ENCODE measurements around the gene KCNH2. TPM values are rescaled to one million over a fixed set of nuclear protein-coding genes. Genes with fewer than 3 reads are reported as not detected.

KCNH2 gene
- total RNA-seq, 1 donor from 2014 or later = under 0.01 TPM

- H3K4me3 ChIP-seq (ENCODE audit: low read depth, low read length) = no peak overlapping the region
- no peaks in the 10 kb centered on the region for H3K36me3 ChIP-seq (ENCODE audit: control insufficient read depth, insufficient read depth, low read length)
- peaks cover 2% of the 10 kb centered on the region for H3K27me3 ChIP-seq (ENCODE audit: control insufficient read depth, insufficient read depth, low read length)
- no peak for TF ChIP-seq CTCF (IDR thresholded peaks at IDR 0.05; ENCODE audit: insufficient read depth, low read length, severe bottlenecking)
- FAIRE-seq (no peak), DNase-seq (ENCODE audit: low read depth) (no peak)
These were observed 60.2 kb downstream of the KCNH2 start for GRCh38 chr7:150917969-150918368.

GRCh38 chr7:150916670-150917069, 61.5 kb downstream of the KCNH2 start:
- H3K4me3 ChIP-seq (ENCODE audit: low read depth, low read length) = no peak overlapping the region
- no peak for FAIRE-seq
- H3K27me3 ChIP-seq (ENCODE audit: control insufficient read depth, insufficient read depth, low read length) = peaks cover 2% of the 10 kb centered on the region
- no peak for TF ChIP-seq CTCF (IDR thresholded peaks at IDR 0.05; ENCODE audit: insufficient read depth, low read length, severe bottlenecking)
- no peaks in the 10 kb centered on the region for H3K36me3 ChIP-seq (ENCODE audit: control insufficient read depth, insufficient read depth, low read length)
- DNase-seq (ENCODE audit: low read depth) = no peak

- no peak for FAIRE-seq
- no peaks in the 10 kb centered on the region for H3K36me3 ChIP-seq (ENCODE audit: control insufficient read depth, insufficient read depth, low read length)
These were observed 63.2 kb downstream of the KCNH2 start for GRCh38 chr7:150914966-150915365.

GRCh38 chr7:150914196-150914595, 63.9 kb downstream of the KCNH2 start:
- Histone ChIP-seq H3K4me3 (ENCODE audit: low read depth, low read length) (no peak overlapping the region), H3K36me3 (ENCODE audit: control insufficient read depth, insufficient read depth, low read length) (no peaks in the 10 kb centered on the region), H3K27me3 (ENCODE audit: control insufficient read depth, insufficient read depth, low read length) (peaks cover under 1% of the 10 kb centered on the region)
- TF ChIP-seq CTCF (IDR thresholded peaks at IDR 0.05; ENCODE audit: insufficient read depth, low read length, severe bottlenecking) = no peak
- FAIRE-seq (no peak), DNase-seq (ENCODE audit: low read depth) (no peak)

More at GRCh38 chr7:150914966-150915365, 63.2 kb downstream of the KCNH2 start:
- no peak overlapping the region for H3K4me3 ChIP-seq (ENCODE audit: low read depth, low read length)
- DNase-seq (ENCODE audit: low read depth) = no peak
- no peak for TF ChIP-seq CTCF (IDR thresholded peaks at IDR 0.05; ENCODE audit: insufficient read depth, low read length, severe bottlenecking)
- H3K27me3 ChIP-seq (ENCODE audit: control insufficient read depth, insufficient read depth, low read length) = peaks cover 2% of the 10 kb centered on the region

GRCh38 chr7:150912427-150912826, 65.7 kb downstream of the KCNH2 start:
- Histone ChIP-seq H3K4me3 (ENCODE audit: low read depth, low read length) (no peak overlapping the region), H3K36me3 (ENCODE audit: control insufficient read depth, insufficient read depth, low read length) (no peaks in the 10 kb centered on the region), H3K27me3 (ENCODE audit: control insufficient read depth, insufficient read depth, low read length) (no peaks in the 10 kb centered on the region)
- FAIRE-seq = peak; percentile 18
- DNase-seq (ENCODE audit: low read depth) = no peak
- TF ChIP-seq CTCF (IDR thresholded peaks at IDR 0.05; ENCODE audit: insufficient read depth, low read length, severe bottlenecking) = no peak

GRCh38 chr7:150911590-150912267, 66.4 kb downstream of the KCNH2 start:
- H3K36me3 ChIP-seq (ENCODE audit: control insufficient read depth, insufficient read depth, low read length) = no peaks in the 10 kb centered on the region
- H3K4me3 ChIP-seq (ENCODE audit: low read depth, low read length) = no peak overlapping the region
- FAIRE-seq (no peak), DNase-seq (ENCODE audit: low read depth) (no peak)
- peaks cover under 1% of the 10 kb centered on the region for H3K27me3 ChIP-seq (ENCODE audit: control insufficient read depth, insufficient read depth, low read length)
- TF ChIP-seq CTCF (IDR thresholded peaks at IDR 0.05; ENCODE audit: insufficient read depth, low read length, severe bottlenecking) = no peak
